ENCODE data around the gene KCNIP4. TPM values are rescaled to one million over a fixed set of nuclear protein-coding genes. Genes with fewer than 3 reads are reported as not detected.

KCNIP4 gene
- total RNA-seq, 1 donor from 2014 or later: not detected

GRCh38 chr4:21097026-21097425 is 851.5 kb downstream of the KCNIP4 start:
- no peaks in the 10 kb centered on the region for H3K36me3 ChIP-seq
- H3K9me3 ChIP-seq (replicated peaks): peaks cover 35% of the 10 kb centered on the region
- no peak overlapping the region for H3K4me3 ChIP-seq
- TF ChIP-seq CTCF (IDR thresholded peaks at IDR 0.05; ENCODE audit: borderline replicate concordance): no peak
- no peak for DNase-seq
- H3K27me3 ChIP-seq (ENCODE audit: low read depth): no peaks in the 10 kb centered on the region
- no peak overlapping the region for H3K27ac ChIP-seq (replicated peaks)
- H3K4me1 ChIP-seq: no peaks in the 10 kb centered on the region
- intact Hi-C loops (cut with micrococcal nuclease): no loop called here

GRCh38 chr4:21092531-21092930 is 856.0 kb downstream of the KCNIP4 start:
- no peak overlapping the region for H3K4me3 ChIP-seq
- H3K27ac ChIP-seq (replicated peaks): no peak overlapping the region

GRCh38 chr4:21090094-21090666 is 858.4 kb downstream of the KCNIP4 start:
- Histone ChIP-seq H3K27ac (replicated peaks) (no peak overlapping the region), H3K9me3 (replicated peaks) (peaks cover 24% of the 10 kb centered on the region), H3K4me3 (no peak overlapping the region), H3K27me3 (ENCODE audit: low read depth) (no peaks in the 10 kb centered on the region), H3K4me1 (no peaks in the 10 kb centered on the region), H3K36me3 (no peaks in the 10 kb centered on the region)
- TF ChIP-seq CTCF (IDR thresholded peaks at IDR 0.05; ENCODE audit: borderline replicate concordance): no peak
- intact Hi-C loops (cut with micrococcal nuclease): no loop called here
- DNase-seq: no peak

More at GRCh38 chr4:21092531-21092930, 856.0 kb downstream of the KCNIP4 start:
- no peak for DNase-seq
- peaks cover 16% of the 10 kb centered on the region for H3K9me3 ChIP-seq (replicated peaks)
- intact Hi-C loops (cut with micrococcal nuclease): no loop called here
- H3K27me3 ChIP-seq (ENCODE audit: low read depth): no peaks in the 10 kb centered on the region
- no peaks in the 10 kb centered on the region for H3K4me1 ChIP-seq
- TF ChIP-seq CTCF (IDR thresholded peaks at IDR 0.05; ENCODE audit: borderline replicate concordance): no peak
- H3K36me3 ChIP-seq: no peaks in the 10 kb centered on the region

- H3K9me3 ChIP-seq (replicated peaks): peaks cover 29% of the 10 kb centered on the region
- H3K27ac ChIP-seq (replicated peaks): no peak overlapping the region
- no peaks in the 10 kb centered on the region for H3K27me3 ChIP-seq (ENCODE audit: low read depth)
- DNase-seq: no peak
- no peaks in the 10 kb centered on the region for H3K4me1 ChIP-seq
- intact Hi-C loops (cut with micrococcal nuclease): no loop called here
- no peak for TF ChIP-seq CTCF (IDR thresholded peaks at IDR 0.05; ENCODE audit: borderline replicate concordance)
- no peak overlapping the region for H3K4me3 ChIP-seq
- H3K36me3 ChIP-seq: no peaks in the 10 kb centered on the region
Measured at GRCh38 chr4:21083413-21083812, 865.2 kb downstream of the KCNIP4 start.

- H3K27me3 ChIP-seq (ENCODE audit: low read depth): no peaks in the 10 kb centered on the region
- intact Hi-C loops (cut with micrococcal nuclease): no loop called here
- no peak overlapping the region for H3K4me3 ChIP-seq
- no peaks in the 10 kb centered on the region for H3K4me1 ChIP-seq
- no peaks in the 10 kb centered on the region for H3K36me3 ChIP-seq
- peaks cover 28% of the 10 kb centered on the region for H3K9me3 ChIP-seq (replicated peaks)
- H3K27ac ChIP-seq (replicated peaks): no peak overlapping the region
- DNase-seq: no peak
- no peak for TF ChIP-seq CTCF (IDR thresholded peaks at IDR 0.05; ENCODE audit: borderline replicate concordance)
Measured at GRCh38 chr4:21077967-21078366, 870.6 kb downstream of the KCNIP4 start.

Data from left ventricle myocardium inferior (tissue), 1 donor.